GM11168 (cell line): ENCODE measurements around the gene PLD1.

ENCODE experiments used
- in situ Hi-C: fragments of 300-500 bp; cut with MboI; formaldehyde crosslinking; loops from one replicate; pipeline ENCODE4 v1.12.0; 2022; ENCODE audit warnings: low sequenced_read_pairs; ENCODE audit not compliant: unreplicated experiment

Gene PLD1

GRCh38 chr3:171777596-171777995 is 32.7 kb downstream of the PLD1 start:
- in situ Hi-C loops, result loop anchor here (10.0 kb wide), 1 partner anchor 133 kb away; no protein-coding TSS in a partner anchor

- in situ Hi-C loops, result loop anchor here (10.0 kb wide), 1 partner anchor 132 kb away; no protein-coding TSS in a partner anchor
Observed at GRCh38 chr3:171776839-171777583, 33.3 kb downstream of the PLD1 start.

DNA sequence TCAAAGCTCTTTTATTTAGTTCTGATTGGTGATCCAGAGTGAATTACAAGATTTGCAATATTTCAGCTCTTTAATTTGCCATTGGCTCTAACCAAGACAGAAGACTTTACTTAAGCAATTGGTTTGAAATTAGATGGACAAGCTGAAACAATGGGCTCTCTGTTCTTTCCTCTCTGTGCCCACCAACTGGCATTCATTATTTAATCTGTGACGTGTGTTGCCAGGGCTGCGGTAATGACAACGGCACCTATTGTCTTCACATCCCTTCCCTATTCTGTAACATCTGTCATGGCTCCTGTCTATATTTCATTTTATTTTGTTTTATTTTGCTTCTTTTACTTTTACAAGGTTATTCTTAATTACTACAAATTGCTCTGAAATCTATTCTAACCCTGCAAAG is 33.9 kb downstream of the PLD1 start:
- in situ Hi-C loops, result loop anchor here (10.0 kb wide), 1 partner anchor 132 kb away; no protein-coding TSS in a partner anchor

GRCh38 chr3:171775943-171776342 is 34.3 kb downstream of the PLD1 start:
- in situ Hi-C loops, result loop anchor here (10.0 kb wide), 1 partner anchor 131 kb away; no protein-coding TSS in a partner anchor

DNA sequence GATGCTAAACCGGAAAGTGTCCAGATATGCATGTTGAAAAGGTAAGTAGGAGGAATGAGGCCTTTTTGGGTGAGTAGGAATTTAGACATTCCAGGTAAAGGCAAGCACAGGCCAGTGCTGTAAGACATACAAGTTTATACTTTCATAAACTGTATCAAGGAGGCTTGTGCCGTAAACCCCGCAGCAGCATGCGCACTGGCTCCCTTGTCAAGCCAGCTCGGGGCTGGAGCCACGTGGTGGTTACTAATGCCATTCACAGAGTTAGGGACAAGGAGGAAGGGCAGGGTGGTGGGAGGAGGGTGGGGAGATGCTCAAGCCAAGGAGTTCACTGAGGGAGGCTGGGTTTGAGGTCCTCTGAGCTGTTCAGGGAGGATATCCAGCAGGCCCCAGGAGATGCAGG is 35.8 kb downstream of the PLD1 start:
- in situ Hi-C loops, result loop anchor here (10.0 kb wide), 1 partner anchor 130 kb away; no protein-coding TSS in a partner anchor

GRCh38 chr3:171772427-171773056 is 37.7 kb downstream of the PLD1 start:
- in situ Hi-C loops, result loop anchor here (10.0 kb wide), 1 partner anchor 128 kb away; no protein-coding TSS in a partner anchor

DNA sequence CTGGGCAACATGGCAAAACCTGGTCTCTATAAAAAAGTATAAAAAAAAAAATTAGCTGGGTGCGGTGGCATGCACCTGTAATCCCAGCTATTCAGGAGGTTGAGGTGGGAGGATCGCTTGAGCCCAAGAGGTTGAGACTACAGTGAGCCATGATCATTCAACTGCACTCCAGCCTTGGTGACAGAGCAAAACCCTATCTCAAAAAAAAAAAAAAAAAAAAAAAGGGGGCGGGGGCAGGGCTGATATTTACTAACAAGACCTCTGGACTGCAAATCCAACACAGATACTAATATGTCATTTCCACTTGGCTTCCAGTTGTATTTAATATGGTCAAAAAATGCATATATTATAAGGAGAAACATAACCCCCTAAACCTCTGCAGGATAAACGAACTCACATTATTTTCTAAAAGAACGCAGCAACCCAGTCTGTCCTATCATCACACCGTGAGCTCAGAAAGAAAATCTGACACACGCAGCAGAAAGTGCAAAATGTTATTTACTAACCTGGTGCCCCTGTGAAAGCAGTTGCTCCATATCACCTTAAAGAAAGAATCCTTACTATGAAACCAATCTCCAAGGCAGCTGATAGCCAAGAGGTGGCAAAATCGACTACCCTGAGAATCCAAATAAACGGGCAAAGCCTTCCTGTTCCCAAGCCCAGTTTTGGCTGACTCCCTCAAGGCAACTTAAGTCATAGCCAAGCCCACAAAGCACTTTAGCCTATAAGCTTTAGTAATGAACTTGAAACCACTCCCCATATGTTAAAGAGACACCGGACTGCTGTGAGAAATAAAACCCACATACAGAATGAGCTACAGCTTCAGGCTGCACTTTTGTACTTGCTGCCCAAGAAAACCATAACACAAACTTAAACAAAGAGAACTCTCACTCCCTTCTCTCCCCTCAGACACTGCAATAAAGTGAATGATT is 39.3 kb downstream of the PLD1 start:
- in situ Hi-C loops, result loop anchor here (10.0 kb wide), 1 partner anchor 126 kb away; no protein-coding TSS in a partner anchor

GRCh38 chr3:171769461-171769860 is 40.8 kb downstream of the PLD1 start:
- in situ Hi-C loops, result no loop called here

- in situ Hi-C loops, result no loop called here
Observed at GRCh38 chr3:171768986-171769385, 41.3 kb downstream of the PLD1 start.

- in situ Hi-C loops, result no loop called here
Observed at GRCh38 chr3:171768281-171768900, 41.9 kb downstream of the PLD1 start.

GRCh38 chr3:171765511-171765887 is 44.8 kb downstream of the PLD1 start:
- in situ Hi-C loops, result no loop called here

DNA sequence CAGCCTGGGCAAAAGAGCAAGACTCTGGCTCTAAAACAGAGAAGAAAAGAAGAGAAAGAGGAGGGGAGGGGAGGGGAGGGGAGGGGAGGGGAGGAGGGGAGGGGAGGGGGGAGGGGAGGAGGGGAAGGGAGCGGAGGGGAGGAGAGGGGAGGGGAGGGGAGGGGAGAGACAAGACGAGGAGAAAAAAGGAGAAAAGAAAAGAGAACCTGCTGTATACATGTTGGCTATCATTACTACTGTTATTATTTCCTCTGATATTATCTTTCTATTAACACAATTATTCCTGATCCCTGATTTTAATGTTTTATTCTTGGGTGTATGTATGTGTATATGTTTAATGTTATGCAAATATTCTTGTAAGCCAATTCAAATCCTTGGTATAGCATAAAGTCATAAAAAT is 46.9 kb downstream of the PLD1 start:
- in situ Hi-C loops, result no loop called here

DNA sequence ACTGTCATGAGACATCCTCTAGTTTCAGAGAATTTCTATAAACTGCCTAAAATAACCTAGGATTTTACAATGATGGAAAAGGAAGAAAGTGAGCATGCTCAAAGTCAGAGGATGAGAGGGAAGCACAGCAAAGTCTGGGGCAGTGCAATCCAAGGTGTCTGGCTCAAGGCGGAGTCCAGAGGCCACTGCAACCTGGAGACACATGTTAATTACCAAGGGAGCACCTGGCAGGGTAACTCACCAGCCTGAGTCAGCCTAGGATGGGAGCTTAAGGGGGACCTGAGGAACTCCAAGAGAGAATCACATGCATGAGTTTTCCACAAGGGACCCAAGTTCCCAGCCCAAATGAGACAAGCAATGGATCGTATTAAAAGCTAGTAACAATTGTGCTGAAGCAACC is 49.8 kb downstream of the PLD1 start:
- in situ Hi-C loops, result no loop called here

DNA sequence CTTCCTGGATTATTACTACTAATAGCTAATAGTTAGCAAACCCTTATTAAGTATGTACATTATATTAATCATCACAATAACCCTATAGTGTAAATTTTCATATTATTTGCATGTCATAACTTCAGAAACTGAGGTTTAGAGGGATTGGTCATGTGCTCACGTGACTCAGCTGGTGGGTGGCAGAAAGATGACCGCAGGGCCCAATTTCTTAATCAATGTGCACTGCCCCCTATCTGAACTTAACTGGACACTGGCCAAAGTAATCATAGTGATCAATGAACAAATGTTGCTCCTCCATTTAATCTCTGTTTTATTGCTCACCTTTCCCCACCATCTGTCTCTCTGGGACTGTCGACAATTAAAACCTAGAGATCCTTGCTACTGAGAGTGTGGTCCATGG is 52.2 kb downstream of the PLD1 start:
- in situ Hi-C loops, result no loop called here

- in situ Hi-C loops, result no loop called here
Observed at GRCh38 chr3:171757361-171758034, 52.8 kb downstream of the PLD1 start.

GRCh38 chr3:171755656-171756055 is 54.6 kb downstream of the PLD1 start:
- in situ Hi-C loops, result no loop called here

DNA sequence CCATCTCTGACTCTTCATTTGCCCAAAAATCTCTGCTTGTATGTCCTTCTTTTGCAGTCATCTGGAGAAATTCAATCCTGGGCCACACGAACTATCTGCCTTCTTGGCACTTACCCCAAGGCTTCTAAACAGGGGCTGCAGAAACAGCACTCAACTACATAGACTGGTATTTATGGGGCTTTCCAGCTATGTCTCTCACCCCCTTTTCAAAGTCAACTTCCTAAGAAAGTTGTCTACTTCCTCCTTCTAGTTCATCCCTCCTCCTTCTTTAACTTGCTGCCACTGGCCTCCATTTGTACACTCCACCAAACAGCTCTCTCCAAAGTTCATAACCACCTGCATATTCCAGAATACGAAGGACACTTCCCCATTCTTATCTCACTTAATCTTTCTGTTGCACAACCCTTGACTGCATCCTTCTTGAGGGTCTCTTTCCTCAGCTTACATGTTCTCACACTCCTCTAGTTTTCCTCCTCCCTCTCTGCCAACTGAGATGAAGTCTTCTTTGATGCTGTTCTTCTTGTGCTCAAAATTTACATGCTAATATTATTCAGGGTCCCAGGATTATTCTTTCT is 55.2 kb downstream of the PLD1 start:
- in situ Hi-C loops, result no loop called here

DNA sequence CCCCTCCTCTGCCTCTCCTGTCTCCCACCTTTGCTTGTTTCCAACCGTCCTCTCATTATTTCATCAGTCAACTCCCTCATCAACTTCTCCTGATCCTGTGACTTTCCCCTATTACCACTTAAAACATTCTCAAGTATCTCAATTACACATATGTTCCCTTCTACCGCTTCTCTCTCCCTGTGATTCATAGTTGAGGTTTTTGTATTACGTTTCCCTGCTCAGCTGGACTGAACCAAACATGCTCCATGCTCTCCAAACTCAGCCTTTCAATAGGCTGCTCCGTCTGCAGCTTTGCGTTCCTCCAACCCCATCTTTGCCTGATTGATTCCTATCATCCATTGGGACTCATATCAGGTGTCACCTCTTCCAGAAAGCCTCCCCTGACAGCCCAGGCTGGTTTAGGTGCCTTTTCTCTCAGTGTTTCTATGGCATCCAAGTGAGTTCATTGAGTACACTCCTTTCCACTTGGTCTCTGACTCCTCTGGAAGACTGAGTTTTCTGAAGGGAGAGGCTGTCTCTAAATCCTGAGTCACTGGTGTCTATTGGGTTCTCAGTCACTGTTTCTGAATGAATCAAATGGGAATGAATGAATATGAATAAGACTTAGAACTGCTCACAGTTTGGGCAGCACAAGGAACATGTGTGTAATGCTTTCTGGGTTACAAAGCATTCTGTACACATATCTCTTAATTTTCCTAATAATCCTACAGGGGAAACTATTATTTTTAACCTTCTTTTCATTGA is 56.4 kb downstream of the PLD1 start:
- in situ Hi-C loops, result no loop called here
